HG02981 (cell line): ENCODE results near the gene IL10RB.
"Not testable (repeated sequence)": the region's sequence is repeated elsewhere in the genome, so short reads cannot be mapped to it uniquely, and the experiment has no call there.

Source experiments
- ATAC-seq: cut with Tn5 transposase; IDR thresholded peaks from one replicate; pipeline ENCODE4 v1.9.1; 2021; ENCODE audit warnings: mild to moderate bottlenecking, moderate library complexity; ENCODE audit not compliant: unreplicated experiment

The IL10RB gene

GRCh38 chr21:33300701-33301631 lies 34.8 kb downstream of the IL10RB start:
- ATAC-seq = no peak

GRCh38 chr21:33301632-33302002 lies 35.5 kb downstream of the IL10RB start:
- ATAC-seq = no peak

- no peak for ATAC-seq
Observed at GRCh38 chr21:33302055-33302454, 35.9 kb downstream of the IL10RB start.

GRCh38 chr21:33302796-33303195 lies 36.6 kb downstream of the IL10RB start:
- ATAC-seq = no peak

GRCh38 chr21:33305344-33305671 lies 39.1 kb downstream of the IL10RB start:
- ATAC-seq = no peak

- ATAC-seq = no peak
Observed at GRCh38 chr21:33305938-33306337, 39.8 kb downstream of the IL10RB start.

- ATAC-seq = peak; percentile 88
Observed at GRCh38 chr21:33308586-33309490, 42.7 kb downstream of the IL10RB start.

GRCh38 chr21:33309778-33310177 lies 43.6 kb downstream of the IL10RB start:
- no peak for ATAC-seq

GRCh38 chr21:33312121-33312520 lies 46.0 kb downstream of the IL10RB start:
- no peak for ATAC-seq

GRCh38 chr21:33313183-33313582 lies 47.0 kb downstream of the IL10RB start:
- ATAC-seq = no peak

GRCh38 chr21:33313611-33314010 lies 47.4 kb downstream of the IL10RB start:
- ATAC-seq = no peak

GRCh38 chr21:33314111-33314510 lies 47.9 kb downstream of the IL10RB start:
- no peak for ATAC-seq

GRCh38 chr21:33315946-33316710 lies 50.0 kb downstream of the IL10RB start:
- ATAC-seq = no peak

- no peak for ATAC-seq
Observed at GRCh38 chr21:33317145-33317544, 51.0 kb downstream of the IL10RB start.

- no peak for ATAC-seq
Observed at GRCh38 chr21:33317786-33318486, 51.8 kb downstream of the IL10RB start.

- ATAC-seq = not testable (repeated sequence)
Observed at GRCh38 chr21:33321005-33321404, 54.8 kb downstream of the IL10RB start.

GRCh38 chr21:33323610-33324009 lies 57.4 kb downstream of the IL10RB start:
- ATAC-seq = not testable (repeated sequence)

- peak; percentile 82 for ATAC-seq
Observed at GRCh38 chr21:33324291-33325221, 58.4 kb downstream of the IL10RB start, which contains the start of gene IFNAR1. TSS of gene IFNAR1 (plus strand) at chr21:33324970. CDS start at chr21:33325056, 86 bp downstream.
